SK-N-MC (cell line): ENCODE measurements around the gene PSG4.

ENCODE experiments used
- DNase-seq: peaks from one replicate; pipeline ENCODE4 v3.0.0-alpha.2; 2011; ENCODE audit warnings: low read depth, low spot score
- H3K27ac ChIP-seq: fragments of 200-600 bp; sonication (generic); 2 replicates; pipeline ENCODE4 v1.5.1; 2016; ENCODE audit warnings: mixed run types
- H3K36me3 ChIP-seq: fragments of 200-600 bp; sonication (generic); 2 replicates; pipeline ENCODE4 v1.6.1; 2017; ENCODE audit warnings: antibody characterized with exemption, low read length, mixed read lengths; ENCODE audit not compliant: insufficient read depth
- H3K4me3 ChIP-seq: fragments of 200-600 bp; sonication (generic); 2 replicates; pipeline ENCODE4 v1.5.1; 2016
- H3K9ac ChIP-seq: fragments of 200-600 bp; sonication (generic); 2 replicates; pipeline ENCODE4 v1.8.0; 2017; ENCODE audit warnings: mixed run types, mixed read lengths; ENCODE audit not compliant: insufficient read length
- H3K9me3 ChIP-seq: fragments of 200-600 bp; sonication (generic); 2 replicates; pipeline ENCODE4 v1.6.1; 2017; ENCODE audit warnings: low read depth, mild to moderate bottlenecking, antibody characterized with exemption, low read length, moderate library complexity, mixed read lengths
- EZH2 ChIP-seq: fragments of 200-600 bp; sonication (generic); IDR thresholded peaks from one replicate; pipeline ENCODE4 v1.6.1; 2017; ENCODE audit warnings: antibody characterized with exemption
- FOXP2 ChIP-seq: optimal IDR thresholded peaks from 2 replicates; pipeline ENCODE3; 2011; ENCODE audit warnings: mild to moderate bottlenecking, moderate library complexity; ENCODE audit not compliant: insufficient read depth; ENCODE audit errors: extremely low read length, control extremely low read depth
- POLR2AphosphoS5 ChIP-seq: IDR thresholded peaks from 2 replicates; pipeline ENCODE4 v1.6.1; 2012; ENCODE audit warnings: mild to moderate bottlenecking, low read depth, low read length, borderline replicate concordance

Gene PSG4

GRCh38 chr19:43148233-43148632, 57.2 kb downstream of the PSG4 start:
- Histone ChIP-seq H3K9ac (no peak overlapping the region), H3K36me3 (no peaks in the 10 kb centered on the region), H3K9me3 (no peaks in the 10 kb centered on the region), H3K4me3 (no peak overlapping the region), H3K27ac (no peak overlapping the region)
- TF ChIP-seq POLR2AphosphoS5 = no peak
- no peak for TF ChIP-seq FOXP2
- no peak for TF ChIP-seq EZH2
- DNase-seq = no peak
